Measurements from ENCODE around the gene DNMT3L.
"Not testable (repeated sequence)": the region's sequence is repeated elsewhere in the genome, so short reads cannot be mapped to it uniquely, and the experiment has no call there.

The DNMT3L gene

DNA sequence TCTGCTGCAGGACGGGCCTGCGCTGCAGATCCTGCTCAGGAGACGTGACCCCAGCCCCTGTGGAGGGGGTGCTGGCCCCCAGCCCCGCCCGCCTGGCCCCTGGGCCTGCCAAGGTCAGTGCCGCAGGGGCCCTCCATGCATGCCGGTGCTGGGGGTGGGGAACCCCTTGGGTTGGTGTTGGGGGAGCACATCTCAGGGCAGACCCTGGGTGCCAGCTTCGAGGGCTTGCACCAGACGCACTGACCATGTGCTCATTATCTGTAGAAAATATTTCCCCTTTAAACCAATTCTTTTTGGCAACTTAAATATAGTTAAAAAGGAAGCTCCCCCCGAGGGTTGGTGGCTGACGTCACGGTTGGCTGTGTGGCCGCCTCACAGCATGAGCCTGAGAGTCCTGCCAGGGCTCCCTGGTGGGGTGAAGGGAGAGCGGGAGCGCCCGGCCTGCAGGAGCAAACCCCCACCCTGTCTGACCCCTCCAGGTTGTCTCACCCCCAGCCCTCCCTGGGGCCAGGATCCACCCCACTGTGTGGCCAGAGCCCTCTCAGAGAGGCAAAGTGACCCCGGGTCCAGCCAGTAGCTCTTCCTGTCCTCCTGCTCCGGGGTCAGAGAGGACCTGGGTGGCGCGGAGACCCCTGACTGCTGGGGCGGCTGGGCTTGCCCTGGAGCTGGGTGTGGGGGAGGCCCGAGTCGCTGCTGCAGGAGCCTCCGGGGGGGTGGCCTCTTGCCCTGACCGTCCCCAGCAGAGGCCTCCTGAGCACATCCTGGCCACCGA is 32.9 kb upstream of the DNMT3L start:
- DNase-seq: no peak

DNA sequence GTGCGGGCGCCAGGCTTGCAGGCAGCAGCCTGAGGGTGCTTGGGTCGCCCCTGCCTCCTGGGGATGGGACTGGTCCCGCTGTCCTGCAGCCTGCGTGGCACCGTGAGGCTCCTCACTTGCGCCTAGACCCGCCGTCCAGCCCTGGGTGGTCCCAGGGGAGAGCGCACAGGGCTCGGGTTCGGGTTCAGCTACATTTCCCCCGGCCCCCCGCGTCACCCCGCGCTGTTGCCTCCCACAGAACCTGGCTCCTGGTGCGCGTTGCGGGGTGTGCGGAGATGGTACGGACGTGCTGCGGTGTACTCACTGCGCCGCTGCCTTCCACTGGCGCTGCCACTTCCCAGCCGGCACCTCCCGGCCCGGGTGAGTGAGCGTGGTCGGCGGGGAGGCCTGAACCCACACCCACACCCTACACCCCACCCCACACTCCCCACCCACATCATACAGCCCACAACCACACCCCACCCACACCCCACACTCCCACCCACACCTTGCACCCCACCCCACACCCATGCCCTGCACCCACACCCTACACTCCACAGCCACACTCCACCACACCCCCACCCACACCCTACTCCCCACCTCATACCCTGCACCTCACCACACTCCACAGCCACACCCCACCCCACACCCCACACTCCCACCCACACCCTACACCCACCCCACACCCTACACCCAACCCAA is 32.0 kb upstream of the DNMT3L start:
- DNase-seq: peak; percentile 29

DNA sequence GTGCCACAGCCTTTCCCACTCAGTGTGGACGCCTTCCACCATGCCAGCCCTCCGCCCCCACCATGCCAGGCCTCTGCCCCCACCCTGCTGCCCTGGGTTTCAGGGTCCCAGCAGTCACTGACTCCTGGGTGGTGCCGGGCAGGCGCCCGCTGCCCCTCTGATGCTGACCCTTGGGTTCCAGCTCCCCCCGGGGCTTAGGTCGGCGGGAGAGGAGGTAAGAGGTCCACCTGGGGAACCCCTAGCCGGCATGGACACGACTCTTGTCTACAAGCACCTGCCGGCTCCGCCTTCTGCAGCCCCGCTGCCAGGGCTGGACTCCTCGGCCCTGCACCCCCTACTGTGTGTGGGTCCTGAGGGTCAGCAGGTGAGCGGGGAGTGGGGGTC is 31.1 kb upstream of the DNMT3L start:
- DNase-seq: no peak

DNA sequence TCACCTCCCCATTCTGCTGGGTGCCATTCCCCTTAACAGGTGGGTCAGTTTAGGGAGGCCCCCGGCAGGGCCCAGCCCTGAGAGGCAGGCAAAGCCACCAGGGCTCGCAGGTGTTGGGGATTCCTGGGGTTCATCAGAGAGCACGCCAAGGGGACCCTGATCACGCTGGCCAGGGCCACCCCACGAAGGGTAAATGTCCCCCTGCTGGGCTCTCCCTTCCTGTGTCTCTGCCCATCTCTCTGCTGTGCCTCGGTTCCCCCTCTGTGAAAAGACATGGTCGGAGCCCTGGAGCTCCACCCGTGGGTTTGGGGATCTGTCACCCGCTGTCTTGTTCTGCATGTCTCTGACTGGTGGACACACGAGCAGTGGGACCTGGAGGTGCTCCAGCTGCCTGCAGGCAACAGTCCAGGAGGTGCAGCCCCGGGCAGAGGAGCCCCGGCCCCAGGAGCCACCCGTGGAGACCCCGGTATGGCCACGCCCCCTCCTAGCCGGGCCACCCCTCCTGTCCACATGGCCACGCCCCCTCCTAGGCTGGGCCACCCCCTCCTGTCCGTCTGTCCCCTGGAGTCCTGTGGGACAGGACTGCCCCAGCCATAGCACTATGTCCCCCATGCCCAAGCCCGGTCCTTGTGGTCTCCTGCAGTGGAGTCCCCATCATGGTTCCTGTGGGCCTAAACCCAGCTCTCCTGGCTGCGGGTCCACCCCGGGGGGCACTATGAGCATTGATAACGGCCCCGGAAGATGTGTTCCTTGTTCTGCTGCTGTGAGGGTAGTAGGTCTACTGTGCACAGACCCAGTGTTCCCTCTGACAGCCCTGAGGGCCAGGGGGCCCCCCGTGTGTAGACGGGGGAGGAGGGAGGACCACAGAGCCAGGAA is 30.5 kb upstream of the DNMT3L start:
- no peak for DNase-seq

DNA sequence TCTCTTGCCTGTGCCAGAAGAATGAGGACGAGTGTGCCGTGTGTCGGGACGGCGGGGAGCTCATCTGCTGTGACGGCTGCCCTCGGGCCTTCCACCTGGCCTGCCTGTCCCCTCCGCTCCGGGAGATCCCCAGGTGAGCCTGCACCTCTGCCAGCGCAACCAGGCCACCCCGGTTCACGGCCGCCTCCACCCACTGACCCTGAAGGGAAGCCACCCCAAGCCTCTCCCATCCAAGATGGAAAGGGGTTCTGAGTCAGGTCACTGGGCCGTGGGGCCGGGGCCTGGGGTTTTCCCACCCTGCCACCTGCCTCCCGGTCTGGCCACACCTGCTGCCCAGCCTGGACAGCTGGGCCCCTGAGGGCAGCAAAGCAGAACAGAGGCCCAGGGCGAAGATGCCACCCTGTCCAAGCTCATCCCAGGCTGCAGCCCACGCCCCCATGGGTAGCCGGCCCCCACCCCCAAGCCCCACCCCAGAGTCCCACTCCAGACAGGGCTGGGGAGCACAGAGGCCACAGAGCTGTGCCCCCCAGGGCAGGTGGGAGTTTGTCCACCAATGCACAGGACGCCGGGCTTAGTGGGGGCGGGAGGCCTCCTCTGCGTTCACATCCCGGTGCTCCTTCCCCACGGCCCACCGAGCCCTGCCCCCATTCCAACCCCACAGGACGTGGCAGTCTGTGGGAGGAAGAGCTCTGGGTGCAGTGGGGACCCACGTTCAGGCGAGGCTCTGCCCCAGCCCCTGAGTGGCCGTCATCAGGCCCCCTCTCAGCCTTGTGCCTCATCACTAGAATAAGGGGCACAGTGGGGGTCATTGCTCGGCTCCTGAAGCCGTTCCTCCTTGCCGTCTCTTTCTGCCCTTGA is 29.6 kb upstream of the DNMT3L start:
- DNase-seq: no peak

DNA sequence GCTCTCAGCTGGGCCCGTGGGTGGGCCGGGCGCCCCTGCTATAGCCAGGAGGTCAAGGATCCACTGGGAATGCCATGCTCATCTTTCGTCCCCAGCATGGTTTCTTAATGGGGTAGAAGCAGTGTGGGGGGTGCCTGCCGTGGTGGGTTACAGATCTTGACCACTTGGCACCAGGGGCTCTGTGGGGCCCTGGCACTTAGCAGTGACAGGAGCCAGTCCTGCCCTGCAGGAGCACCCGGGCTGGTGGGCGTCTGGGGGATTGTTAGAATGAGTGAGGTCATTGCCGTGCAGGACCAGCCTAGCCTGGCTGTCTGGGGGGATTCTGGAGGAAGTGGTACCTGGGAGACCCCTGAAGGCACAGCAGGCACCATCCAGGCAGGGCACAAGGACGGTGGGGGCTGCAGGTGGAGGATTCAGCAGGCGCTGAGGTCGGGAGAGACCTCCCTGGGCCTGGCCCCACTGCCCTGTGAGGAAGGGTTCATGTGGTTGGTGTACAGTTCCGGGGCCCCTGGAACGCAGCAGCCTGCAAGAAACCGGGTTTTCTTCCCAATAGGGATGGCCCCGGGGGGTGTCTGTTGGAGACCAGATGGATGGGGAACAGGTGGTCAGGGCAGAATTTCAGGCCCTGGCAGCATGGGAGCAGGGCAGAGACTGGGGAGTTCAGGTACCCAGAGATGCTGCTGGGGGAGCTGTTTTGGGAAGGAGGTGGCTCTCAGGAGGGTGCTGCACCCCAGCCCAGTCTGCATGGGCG is 28.8 kb upstream of the DNMT3L start:
- DNase-seq: no peak

DNA sequence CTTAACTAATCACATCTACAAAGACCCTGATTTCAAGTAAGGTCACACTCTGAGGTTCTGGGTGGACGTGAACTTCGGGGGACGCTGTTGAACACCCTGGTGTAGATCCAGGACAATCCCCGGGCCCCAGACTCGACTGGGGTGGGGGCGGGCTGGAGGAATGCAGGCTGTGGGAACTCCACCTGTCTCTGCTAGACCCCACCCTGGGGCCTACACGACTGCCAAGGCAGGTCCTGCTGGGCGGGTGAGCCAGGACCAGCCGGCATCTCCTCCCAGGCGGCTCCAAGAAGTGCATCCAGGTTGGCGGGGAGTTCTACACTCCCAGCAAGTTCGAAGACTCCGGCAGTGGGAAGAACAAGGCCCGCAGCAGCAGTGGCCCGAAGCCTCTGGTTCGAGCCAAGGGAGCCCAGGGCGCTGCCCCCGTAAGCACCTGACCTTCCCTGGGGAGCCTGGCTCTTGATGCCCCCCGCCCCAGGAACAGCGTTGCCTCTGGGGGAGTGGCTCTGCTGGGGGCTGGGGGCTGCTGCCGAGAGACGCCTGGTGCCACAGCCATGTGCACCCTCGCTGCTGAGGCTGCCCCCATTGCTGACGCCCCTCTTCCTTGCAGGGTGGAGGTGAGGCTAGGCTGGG is 27.8 kb upstream of the DNMT3L start:
- DNase-seq: no peak

DNA sequence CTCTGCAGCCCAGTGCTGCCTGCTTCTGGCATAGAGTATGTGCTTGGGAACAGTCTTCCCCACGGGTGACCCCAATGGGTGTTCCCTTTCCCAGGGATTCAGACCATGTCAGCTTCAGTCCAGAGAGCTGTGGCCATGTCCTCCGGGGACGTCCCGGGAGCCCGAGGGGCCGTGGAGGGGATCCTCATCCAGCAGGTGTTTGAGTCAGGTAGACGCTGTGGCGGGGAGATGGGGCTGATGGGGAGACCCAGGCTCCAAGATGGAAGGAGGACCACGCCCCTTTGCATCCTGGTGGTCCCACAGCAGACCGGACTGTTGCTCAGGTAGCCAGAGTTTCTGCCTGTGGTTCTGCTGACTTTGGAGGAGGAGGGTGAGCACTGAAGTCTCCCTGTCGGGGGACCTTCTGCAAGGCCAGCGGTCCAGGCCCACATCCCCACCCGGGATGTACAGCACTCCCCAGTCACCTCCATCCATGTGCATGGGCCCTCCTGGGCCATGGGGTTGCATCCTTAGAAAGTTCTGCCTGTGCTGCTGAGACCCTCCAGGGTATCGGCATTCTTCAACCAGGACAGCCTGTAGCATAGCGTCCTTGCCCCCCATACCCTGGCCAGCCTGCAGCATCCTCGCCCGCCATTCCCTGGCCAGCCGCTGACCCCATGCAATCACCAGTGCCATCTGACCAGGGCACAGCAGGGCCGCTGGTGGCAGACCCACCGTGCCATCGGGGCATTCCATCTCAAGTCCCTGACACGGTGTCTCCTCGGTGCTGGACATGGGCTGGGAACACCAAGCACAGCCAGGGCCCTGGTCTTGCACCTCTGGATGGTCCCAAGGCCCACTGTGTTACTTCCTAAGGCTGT is 26.8 kb upstream of the DNMT3L start:
- no peak for DNase-seq

DNA sequence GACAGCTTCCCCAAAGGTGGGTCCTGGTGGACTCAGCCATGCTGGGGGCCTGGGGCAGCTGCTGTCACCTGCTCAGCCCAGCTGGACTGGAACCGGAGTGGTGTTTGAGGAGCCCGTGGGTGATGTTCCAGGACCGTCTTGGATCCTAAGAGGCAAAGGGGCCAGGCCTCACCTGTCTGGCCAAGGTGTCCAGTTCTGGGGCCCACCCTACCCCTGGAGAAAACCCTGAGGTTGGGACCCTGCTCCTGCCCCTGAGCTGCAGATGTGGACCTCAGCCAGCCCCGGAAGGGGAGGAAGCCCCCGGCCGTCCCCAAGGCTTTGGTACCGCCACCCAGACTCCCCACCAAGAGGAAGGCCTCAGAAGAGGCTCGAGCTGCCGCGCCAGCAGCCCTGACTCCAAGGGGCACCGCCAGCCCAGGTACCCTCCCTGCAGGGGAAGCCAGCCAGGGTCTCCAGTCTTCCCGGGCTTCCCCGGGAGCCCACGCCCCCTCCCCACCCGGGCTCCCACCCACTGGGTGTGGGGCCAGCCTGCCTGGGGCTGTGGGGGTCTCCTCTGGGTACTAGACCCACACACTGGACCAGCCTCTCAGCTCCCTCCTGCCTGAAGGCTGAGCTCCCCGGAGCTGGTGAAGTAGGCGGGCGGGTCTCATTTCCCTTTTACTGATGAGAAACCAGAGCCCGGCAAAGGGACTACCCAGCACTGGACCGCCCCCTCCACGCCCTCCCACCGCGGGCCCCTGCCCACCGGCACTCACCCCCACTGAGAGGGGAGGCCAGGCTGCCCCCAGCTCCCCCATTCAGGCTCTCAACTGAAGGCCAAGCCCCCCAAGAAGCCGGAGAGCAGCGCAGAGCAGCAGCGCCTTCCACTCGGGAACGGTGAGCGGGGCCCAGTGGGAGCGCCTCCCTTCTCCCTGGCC is 25.3 kb upstream of the DNMT3L start:
- DNase-seq: no peak

DNA sequence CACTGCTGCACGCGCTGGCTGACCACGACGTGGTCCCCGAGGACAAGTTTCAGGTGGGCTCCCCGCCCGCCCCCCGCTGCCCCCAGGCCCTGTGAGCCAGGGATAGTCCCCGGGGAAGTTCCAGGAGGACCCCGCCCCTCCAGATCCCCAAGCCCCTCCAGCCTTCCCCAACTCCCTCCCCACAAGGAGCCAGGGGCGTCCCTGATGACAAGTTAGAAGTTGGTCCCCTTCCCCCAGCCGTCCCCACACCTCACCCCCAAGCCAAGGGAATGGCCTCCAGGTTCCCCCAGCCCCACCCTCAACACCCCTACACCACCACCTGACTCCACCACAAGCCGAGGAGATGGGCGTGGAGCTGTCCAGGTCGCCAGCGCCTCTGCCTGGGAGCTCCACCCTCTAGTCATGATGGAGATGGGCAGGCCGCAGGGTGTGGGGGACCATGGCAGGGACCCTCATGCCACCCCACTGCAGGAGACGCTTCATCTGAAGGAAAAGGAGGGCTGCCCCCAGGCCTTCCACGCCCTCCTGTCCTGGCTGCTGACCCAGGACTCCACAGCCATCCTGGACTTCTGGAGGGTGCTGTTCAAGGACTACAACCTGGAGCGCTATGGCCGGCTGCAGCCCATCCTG is 24.5 kb upstream of the DNMT3L start:
- no peak for DNase-seq

DNA sequence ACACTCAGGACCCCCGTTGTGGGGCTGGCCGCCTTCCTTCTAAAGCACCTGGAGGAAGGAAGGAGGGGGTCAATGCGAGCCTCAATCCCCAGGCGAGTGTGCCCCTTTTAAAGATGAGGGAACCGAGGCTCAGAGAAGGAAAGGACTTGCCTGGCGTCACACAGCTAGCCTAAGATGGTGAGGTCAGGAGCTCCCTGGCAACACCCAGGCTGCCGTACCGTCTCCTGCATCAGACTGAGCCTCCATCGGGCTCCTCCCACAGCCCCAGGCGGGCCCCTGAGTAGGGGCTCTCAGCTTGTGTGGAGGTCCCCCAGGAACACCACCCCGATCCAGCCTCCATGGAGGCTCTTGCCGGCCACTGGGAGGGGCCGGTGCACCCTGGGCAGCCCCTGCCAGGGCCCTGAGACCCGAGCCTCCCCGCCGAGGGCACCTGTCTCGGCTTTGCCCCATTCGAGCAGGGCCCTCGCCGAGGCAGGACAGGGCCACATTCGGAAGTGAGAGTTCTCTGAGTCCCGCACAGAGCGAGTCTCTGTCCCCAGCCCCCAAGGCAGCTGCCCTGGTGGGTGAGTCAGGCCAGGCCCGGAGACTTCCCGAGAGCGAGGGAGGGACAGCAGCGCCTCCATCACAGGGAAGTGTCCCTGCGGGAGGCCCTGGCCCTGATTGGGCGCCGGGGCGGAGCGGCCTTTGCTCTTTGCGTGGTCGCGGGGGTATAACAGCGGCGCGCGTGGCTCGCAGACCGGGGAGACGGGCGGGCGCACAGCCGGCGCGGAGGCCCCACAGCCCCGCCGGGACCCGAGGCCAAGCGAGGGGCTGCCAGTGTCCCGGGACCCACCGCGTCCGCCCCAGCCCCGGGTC is 23.7 kb upstream of the DNMT3L start, which contains the start of gene AIRE:
AIRE (plus strand) TSS at position 739 of the 855 bp plus-strand sequence. CDS start 131 bp downstream, outside the sequence.
- no peak for DNase-seq

DNA sequence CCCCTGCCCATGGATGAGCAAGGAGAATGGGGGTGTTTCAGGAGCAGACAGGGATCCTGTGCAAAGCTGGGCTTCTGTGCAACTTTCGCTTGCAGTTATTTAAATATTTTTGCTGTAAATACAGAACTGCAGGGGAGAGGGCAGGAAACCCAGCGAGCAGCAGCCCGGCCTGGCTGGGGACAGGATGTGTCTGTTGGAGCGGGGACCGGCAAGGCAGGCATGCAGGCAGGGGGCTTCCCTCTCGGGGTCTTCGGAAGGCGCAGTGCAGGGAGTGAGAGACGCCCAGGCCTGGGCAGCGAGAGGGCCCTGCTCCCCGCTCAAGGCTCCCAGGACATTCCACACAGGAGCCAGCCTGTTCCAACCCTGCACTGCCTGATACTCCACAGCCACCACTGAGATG is 22.3 kb upstream of the DNMT3L start:
- no peak for DNase-seq

DNA sequence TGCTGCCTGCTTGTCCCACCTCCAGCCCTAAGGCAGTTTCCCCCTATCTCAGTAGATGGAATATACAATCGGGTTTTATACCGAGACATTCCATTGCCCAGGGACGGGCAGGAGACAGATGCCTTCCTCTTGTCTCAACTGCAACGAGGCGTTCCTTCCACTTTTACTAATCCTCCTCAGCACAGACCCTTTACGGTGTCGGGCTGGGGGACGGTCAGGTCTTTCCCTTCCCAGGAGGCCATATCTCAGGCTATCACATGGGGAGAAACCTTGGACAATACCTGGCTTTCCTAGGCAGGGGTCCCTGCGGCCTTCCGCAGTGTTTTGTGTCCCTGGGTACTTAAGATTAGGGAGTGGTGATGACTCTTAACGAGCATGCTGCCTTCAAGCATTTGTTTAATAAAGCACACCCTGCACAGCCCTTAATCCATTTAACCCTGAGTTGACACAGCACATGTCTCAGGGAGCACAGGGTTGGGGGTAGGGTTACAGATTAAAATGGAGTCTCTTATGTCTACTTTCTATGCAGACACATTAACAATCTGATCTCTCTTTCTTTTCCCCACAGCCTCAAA is 21.6 kb upstream of the DNMT3L start:
- DNase-seq: not testable (repeated sequence)

DNA sequence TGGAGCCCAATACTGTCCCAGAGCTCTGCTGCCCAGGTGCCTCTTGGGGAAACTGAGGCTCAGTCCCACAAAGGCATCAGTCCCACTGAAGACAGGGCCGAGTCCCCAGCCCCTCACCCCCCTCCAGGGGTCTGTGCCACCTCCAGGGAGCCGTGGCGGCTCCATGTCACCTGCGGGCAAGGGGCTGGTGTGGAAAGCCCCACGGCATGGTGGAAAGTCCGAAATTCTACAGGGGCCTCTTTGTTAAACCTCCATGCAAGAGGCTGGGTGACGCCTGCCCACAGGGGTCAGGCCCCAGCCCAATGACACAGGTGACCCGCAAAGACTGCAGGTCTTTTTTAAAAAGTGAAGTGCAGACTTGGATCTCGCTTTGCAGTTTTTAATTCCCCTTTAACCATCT is 20.7 kb upstream of the DNMT3L start:
- DNase-seq: no peak

DNA sequence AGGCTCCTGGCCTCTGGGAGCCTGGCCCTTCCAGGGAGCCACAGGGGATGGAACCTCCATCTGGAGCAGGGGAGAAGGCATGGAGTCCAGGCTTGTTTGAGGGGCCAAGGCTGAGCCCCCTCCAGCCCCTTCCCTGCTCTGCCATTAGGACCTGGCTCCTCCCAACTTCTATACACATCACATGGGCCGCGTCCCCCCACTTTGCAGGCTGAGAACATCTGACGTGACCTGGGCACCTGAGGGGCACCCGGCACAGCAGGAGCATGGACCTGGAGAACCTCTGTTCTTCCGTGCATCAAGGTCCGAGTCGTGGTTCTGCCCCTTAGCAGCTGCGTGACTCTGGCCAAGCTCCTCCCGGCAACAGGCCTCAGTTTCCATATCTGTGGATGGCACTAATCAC is 20.1 kb upstream of the DNMT3L start:
- no peak for DNase-seq

DNA sequence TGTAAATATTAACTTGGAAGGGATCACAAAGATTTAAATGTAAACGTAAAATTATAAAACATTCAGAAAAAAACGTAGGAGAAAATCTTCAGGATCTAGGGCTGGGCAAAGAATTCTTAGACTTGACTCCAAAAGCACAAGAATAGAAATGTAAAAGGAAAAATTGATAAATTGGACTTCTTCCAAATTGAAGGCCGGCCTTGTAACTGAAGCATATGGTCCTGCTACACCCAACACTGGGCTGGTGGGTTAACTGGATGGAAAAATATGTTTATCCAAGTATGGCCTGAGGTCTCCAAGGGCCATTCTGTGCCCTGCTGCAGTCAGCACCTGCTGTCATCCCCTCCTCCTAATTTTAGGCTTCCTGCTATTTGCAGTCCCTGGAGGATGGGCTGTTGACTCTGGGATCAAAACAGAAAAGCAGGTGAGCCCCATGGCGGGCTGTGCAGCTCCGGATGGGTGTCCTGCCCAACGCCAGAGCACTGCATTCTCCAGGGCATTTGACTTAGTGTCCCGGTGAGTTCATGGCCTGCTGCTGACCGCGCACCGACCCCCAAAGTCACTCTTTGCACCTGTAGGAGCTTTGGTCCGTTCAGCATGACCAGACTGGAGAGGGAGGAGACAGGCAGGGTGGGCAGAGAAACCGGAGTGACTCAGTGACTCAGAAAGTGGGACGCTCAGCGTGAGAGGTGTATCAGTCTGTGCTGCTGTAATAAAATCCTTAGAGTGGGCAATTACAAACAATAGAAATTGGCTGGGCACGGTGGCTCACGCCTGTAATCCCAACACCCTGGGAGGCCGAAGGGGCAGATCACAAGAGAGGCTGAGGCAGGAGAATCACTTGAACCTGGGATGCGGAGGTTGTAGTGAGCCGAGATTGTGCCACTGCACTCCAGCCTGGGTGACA is 17.9 kb upstream of the DNMT3L start:
- no peak for DNase-seq

Measured in activated effector memory CD4-positive, alpha-beta T cell treated with Interleukin-2 at 50 U/mL for 16 hours (primary cell).